ENCODE data around the gene SSTR3. TPM values are rescaled to one million over a fixed set of nuclear protein-coding genes. Genes with fewer than 3 reads are reported as not detected.

The SSTR3 gene
- total and polyA plus RNA-seq, 4 experiments from 2014 or later, result 0.50 to 9.3 (median 4.8) TPM

DNA sequence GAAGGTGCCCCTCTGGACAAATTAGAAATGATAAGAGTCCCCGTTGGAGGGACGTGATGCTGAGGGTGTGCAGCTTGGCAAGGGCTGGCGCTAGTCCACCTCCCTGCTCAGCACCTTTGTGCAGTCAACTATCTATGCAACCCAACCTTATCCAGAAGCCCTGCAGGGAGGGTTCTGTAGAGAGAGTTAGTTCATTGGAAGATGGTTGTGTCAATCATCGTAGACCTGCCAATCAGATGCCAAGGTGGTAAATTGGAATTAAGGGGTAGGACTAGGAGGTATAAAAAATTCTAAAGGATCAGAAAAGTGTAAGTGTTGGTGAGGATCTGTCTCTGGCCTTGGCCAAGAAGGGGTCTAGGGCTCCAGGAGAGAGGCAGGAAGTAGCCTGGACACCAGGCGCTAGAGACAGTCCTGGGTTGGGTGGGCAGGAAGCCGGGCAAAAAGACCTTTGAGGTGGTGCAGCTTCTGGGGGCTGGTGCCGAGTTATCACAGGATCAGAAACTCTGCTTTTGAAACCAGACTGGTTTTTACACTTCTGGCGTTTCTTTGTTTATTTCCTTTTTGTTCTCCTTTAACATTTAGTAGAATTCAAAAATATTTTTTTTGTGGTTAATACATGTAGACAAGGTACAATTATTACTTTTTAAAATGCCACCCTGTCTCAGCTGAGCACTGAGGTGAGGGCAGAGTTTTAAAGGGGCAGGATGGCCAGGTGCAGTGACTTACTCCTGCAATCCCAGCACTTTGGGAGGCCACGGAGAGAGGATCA is 25.9 kb downstream of the SSTR3 start:
- no peaks in the 10 kb centered on the region for H3K9me3 Mint-ChIP-seq
- peak; percentile 68 to 79 (median 76) for DNase-seq
- H3K27ac Mint-ChIP-seq, result peak overlapping the region; percentile 73 to 95 (median 85)
- peak overlapping the region; percentile 74 to 87 (median 80) for H3K4me3 Mint-ChIP-seq
- intact Hi-C loops (cut with micrococcal nuclease), result loop anchor here (2.0 kb wide), 1 partner anchor 24 kb away; no protein-coding TSS in a partner anchor
- Histone ChIP-seq H3K27me3 (ENCODE audit: insufficient read depth, low read length) (no peaks in the 10 kb centered on the region), H3K27ac (ENCODE audit: low read depth, low read length) (peak overlapping the region; percentile 31), H3K9me3 (ENCODE audit: control insufficient read depth in 1 of 2, low read length in 2 of 2) (no peaks in the 10 kb centered on the region), H3K36me3 (ENCODE audit: insufficient read depth, low read length) (no peaks in the 10 kb centered on the region), H3K4me3 (ENCODE audit: low read length in 2 of 2) (peak overlapping the region in 1 of 2 donors; percentile 1), H3K4me1 (ENCODE audit: insufficient read depth, low read length) (peaks cover 61% of the 10 kb centered on the region)
- H3K4me1 Mint-ChIP-seq, result peaks cover 24 to 56% (median 40%) of the 10 kb centered on the region in 4 donors
- ChIA-PET CTCF (ENCODE audit: partially characterized antibody) (interaction anchor here (0.6 to 1.5 kb wide), 4 partner anchors 11 to 209 kb away, joined by 3 to 6 read pairs (median 4); no protein-coding TSS in a partner anchor), POLR2A (ENCODE audit: partially characterized antibody) (interaction anchor here (0.8 to 3.4 kb wide), 14 partner anchors 9 to 65 kb away, joined by 3 to 26 read pairs (median 6); partner anchors contain the start of genes IL2RB and RAC2)
- no peaks in the 10 kb centered on the region for H3K27me3 Mint-ChIP-seq
- peaks cover 0 to 2% of the 10 kb centered on the region in 2 donors for H3K36me3 Mint-ChIP-seq

DNA sequence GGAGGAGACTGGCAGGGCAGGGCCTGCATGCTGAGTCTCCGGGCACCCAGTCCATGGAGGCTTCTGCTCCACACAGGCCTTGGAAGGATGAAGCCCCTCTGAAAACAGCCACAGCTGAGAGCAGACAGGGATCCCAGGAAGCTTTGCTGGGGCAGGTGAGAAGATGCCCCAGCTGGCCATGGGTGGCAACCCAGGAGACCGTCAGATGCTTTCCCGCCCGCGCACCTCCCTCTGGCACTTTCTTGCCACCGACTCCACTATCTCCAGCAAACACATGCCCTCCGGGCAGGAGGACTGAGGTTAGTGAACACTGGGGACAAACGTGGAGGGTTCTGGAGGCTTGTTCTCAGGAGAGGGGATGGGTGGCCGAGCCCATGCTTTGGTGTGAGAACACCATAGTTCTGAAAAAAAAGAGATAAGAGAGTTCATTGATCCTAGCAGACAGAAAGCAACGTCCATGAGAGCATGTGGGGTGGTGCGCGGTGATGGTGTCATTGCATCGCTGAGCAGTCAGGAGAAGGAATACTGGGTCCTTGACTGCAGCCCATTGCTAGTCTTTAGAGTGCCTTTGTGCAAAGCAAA is 26.5 kb downstream of the SSTR3 start:
- ChIA-PET CTCF (ENCODE audit: partially characterized antibody) (interaction anchor here (1.3 kb wide), 1 partner anchor 22 kb away, joined by 3 read pairs; no protein-coding TSS in a partner anchor), POLR2A (ENCODE audit: partially characterized antibody) (interaction anchor here (0.8 to 3.4 kb wide), 9 partner anchors 8 to 65 kb away, joined by 3 to 26 read pairs (median 4); partner anchors contain the start of gene RAC2)
- Mint-ChIP-seq H3K27me3 (no peaks in the 10 kb centered on the region), H3K4me3 (peak overlapping the region in 7 of 8 donors; percentile 61 to 87 (median 79)), H3K36me3 (peaks cover 0 to 2% of the 10 kb centered on the region in 2 donors), H3K27ac (peak overlapping the region; percentile 48 to 95 (median 85)), H3K4me1 (peaks cover 24 to 56% (median 40%) of the 10 kb centered on the region in 4 donors), H3K9me3 (peaks cover 0 to 2% (median 0%) of the 10 kb centered on the region in 8 donors)
- no peaks in the 10 kb centered on the region for H3K36me3 ChIP-seq (ENCODE audit: insufficient read depth, low read length)
- intact Hi-C loops (cut with micrococcal nuclease), result loop anchor here (2.0 kb wide), 1 partner anchor 23 kb away; no protein-coding TSS in a partner anchor
- peak overlapping the region; percentile 31 for H3K27ac ChIP-seq (ENCODE audit: low read depth, low read length)
- H3K27me3 ChIP-seq (ENCODE audit: insufficient read depth, low read length), result no peaks in the 10 kb centered on the region
- peak overlapping the region in 1 of 2 donors; percentile 1 for H3K4me3 ChIP-seq (ENCODE audit: low read length in 2 of 2)
- no peak for DNase-seq
- peaks cover 61% of the 10 kb centered on the region for H3K4me1 ChIP-seq (ENCODE audit: insufficient read depth, low read length)
- no peaks in the 10 kb centered on the region for H3K9me3 ChIP-seq (ENCODE audit: control insufficient read depth in 1 of 2, low read length in 2 of 2)

DNA sequence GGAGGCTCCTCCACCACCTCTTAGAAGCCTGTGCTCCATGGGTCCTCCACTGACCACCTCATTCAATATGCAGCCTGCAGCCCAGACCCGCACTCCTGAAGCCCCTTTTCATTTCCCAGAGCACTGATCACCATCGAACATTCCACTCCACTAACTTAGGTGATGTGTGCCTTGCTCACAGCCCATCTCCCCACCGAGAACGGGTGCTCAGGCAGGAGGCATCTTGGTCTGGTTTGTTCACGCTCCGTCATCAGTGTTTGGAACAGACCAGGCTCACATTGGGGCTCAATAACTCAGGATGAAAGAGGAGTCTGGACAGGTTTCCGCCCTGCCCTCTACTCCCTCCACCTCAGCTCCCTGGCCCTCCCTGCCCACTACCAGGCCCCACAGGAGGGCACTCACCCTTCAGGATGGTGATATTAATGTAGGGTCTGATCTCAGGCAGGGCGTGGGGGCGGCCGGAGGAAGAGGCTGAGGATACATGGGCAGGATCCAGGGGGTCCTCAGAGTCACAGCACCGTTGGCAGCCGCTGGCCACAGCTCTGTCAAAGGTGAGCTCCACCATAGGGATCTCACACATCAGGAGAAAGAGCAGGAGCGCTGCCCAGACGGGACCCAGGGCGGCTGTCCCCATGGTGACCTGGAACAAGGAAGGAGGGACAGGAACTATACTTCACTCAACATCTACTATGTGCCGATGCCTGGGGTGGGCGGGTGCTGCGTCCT is 27.3 kb downstream of the SSTR3 start:
- H3K4me1 ChIP-seq (ENCODE audit: insufficient read depth, low read length), result peaks cover 61% of the 10 kb centered on the region
- H3K9me3 ChIP-seq (ENCODE audit: control insufficient read depth in 1 of 2, low read length in 2 of 2), result no peaks in the 10 kb centered on the region
- H3K27ac ChIP-seq (ENCODE audit: low read depth, low read length), result no peak overlapping the region
- ChIA-PET POLR2A (ENCODE audit: partially characterized antibody) (interaction anchor here (0.8 to 3.4 kb wide), 5 partner anchors 8 to 59 kb away, joined by 3 to 26 read pairs (median 8); partner anchors contain the start of gene RAC2), CTCF (ENCODE audit: partially characterized antibody) (interaction anchor here (1.3 kb wide), 1 partner anchor 22 kb away, joined by 3 read pairs; no protein-coding TSS in a partner anchor)
- Mint-ChIP-seq H3K36me3 (peaks cover 0 to 2% of the 10 kb centered on the region in 2 donors), H3K27me3 (no peaks in the 10 kb centered on the region), H3K27ac (peak overlapping the region in 3 of 7 donors; percentile 11 to 48 (median 36)), H3K9me3 (peaks cover 0 to 2% (median 0%) of the 10 kb centered on the region in 8 donors), H3K4me1 (peaks cover 24 to 56% (median 40%) of the 10 kb centered on the region in 4 donors), H3K4me3 (peak overlapping the region in 1 of 8 donors; percentile 20)
- intact Hi-C loops (cut with micrococcal nuclease), result no loop called here
- H3K27me3 ChIP-seq (ENCODE audit: insufficient read depth, low read length), result no peaks in the 10 kb centered on the region
- DNase-seq, result no peak
- H3K4me3 ChIP-seq (ENCODE audit: low read length in 2 of 2), result no peak overlapping the region
- H3K36me3 ChIP-seq (ENCODE audit: insufficient read depth, low read length), result no peaks in the 10 kb centered on the region

DNA sequence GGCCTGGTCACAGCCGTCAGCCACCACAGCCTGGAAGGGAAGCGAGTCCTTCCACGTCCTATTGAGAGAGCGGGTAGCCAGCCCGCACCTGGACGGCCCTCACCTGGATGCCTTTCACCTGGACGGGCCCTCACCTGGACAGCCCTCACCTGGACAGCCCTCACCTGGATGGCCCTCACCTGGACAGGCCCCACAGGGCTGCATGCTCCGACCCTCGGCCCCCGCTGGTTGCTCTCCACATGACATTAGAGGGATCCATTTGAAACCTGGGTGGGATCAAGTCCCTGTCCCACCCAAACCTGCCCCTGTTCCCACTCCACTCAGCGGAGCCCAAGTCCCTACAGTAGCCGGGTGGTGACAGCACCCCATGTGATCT is 27.9 kb downstream of the SSTR3 start:
- POLR2A ChIA-PET (ENCODE audit: partially characterized antibody), result interaction anchor here (0.7 to 2.6 kb wide), 8 partner anchors 9 to 62 kb away, joined by 3 to 8 read pairs (median 4); no protein-coding TSS in a partner anchor
- intact Hi-C loops (cut with micrococcal nuclease), result no loop called here
- H3K27me3 ChIP-seq (ENCODE audit: insufficient read depth, low read length), result no peaks in the 10 kb centered on the region
- H3K9me3 ChIP-seq (ENCODE audit: control insufficient read depth in 1 of 2, low read length in 2 of 2), result no peaks in the 10 kb centered on the region
- no peak for DNase-seq
- CTCF ChIA-PET (ENCODE audit: partially characterized antibody), result interaction anchor here (1.2 to 1.6 kb wide), 2 partner anchors 33 to 105 kb away, joined by 3 to 4 read pairs; no protein-coding TSS in a partner anchor
- H3K4me1 ChIP-seq (ENCODE audit: insufficient read depth, low read length), result peaks cover 61% of the 10 kb centered on the region
- Mint-ChIP-seq H3K9me3 (peaks cover 0 to 2% (median 0%) of the 10 kb centered on the region in 8 donors), H3K27ac (no peak overlapping the region), H3K36me3 (peaks cover 0 to 2% of the 10 kb centered on the region in 2 donors), H3K27me3 (no peaks in the 10 kb centered on the region), H3K4me1 (peaks cover 23 to 55% (median 38%) of the 10 kb centered on the region in 4 donors), H3K4me3 (no peak overlapping the region)
- H3K4me3 ChIP-seq (ENCODE audit: low read length in 2 of 2), result no peak overlapping the region
- H3K27ac ChIP-seq (ENCODE audit: low read depth, low read length), result no peak overlapping the region
- no peaks in the 10 kb centered on the region for H3K36me3 ChIP-seq (ENCODE audit: insufficient read depth, low read length)

DNA sequence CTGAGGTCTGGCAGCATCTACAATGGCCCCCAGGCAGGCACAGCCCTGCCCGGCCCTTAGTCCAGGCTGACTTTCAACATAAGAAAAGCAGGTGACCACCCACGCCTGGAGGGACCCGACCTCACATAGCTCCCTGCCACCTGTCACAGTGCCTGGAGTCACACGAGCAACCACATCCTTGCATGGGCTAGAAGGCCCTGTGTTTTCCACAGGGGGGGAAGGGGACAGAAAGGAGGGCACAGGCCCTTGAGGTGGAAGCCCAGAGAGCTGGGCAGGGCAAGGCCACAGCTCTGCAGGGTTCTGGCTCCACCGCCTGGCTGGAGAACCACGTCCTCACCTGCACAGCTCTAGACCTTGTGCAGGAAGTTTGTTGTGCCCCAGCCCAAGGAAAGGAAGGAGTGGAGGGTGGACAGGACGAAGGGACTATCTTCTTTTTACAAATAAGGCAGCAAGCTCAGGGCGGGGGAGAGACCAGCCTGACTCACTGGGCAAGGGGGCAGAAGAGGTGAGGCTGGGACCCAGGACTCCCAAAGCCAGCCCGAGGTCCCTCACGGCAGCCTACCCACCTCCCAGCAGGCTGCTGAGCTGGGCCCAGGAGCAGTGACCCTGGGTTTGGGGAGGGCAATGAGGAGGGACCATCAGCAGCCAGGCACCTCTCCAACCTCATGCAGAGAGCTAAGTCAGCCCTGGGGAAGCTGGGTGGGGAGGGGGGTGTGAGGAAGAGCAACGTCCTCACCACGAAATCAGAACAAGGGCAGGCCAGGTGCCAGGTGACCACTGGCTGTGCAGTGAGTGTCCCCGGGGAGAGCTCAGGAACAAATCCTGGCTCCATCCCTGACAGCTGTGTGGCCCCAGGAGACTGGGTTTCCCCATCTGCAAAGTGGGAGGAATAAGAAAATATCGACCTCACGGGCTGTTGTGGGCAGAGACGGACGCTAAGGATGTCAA is 28.6 kb downstream of the SSTR3 start:
- intact Hi-C loops (cut with micrococcal nuclease), result no loop called here
- Histone ChIP-seq H3K4me1 (ENCODE audit: insufficient read depth, low read length) (peaks cover 55% of the 10 kb centered on the region), H3K4me3 (ENCODE audit: low read length in 2 of 2) (no peak overlapping the region), H3K9me3 (ENCODE audit: control insufficient read depth in 1 of 2, low read length in 2 of 2) (no peaks in the 10 kb centered on the region), H3K27me3 (ENCODE audit: insufficient read depth, low read length) (no peaks in the 10 kb centered on the region), H3K27ac (ENCODE audit: low read depth, low read length) (no peak overlapping the region), H3K36me3 (ENCODE audit: insufficient read depth, low read length) (no peaks in the 10 kb centered on the region)
- no peaks in the 10 kb centered on the region for H3K27me3 Mint-ChIP-seq
- no peak for DNase-seq
- H3K4me1 Mint-ChIP-seq, result peaks cover 22 to 48% (median 34%) of the 10 kb centered on the region in 4 donors
- CTCF ChIA-PET (ENCODE audit: partially characterized antibody), result interaction anchor here (0.8 to 1.6 kb wide), 4 partner anchors 16 to 104 kb away, joined by 3 to 4 read pairs (median 3); no protein-coding TSS in a partner anchor
- H3K4me3 Mint-ChIP-seq, result peak overlapping the region in 3 of 8 donors; percentile 20 to 61 (median 54)
- H3K36me3 Mint-ChIP-seq, result peaks cover 0 to 2% of the 10 kb centered on the region in 2 donors
- H3K9me3 Mint-ChIP-seq, result peaks cover 0 to 2% (median 0%) of the 10 kb centered on the region in 8 donors
- POLR2A ChIA-PET (ENCODE audit: partially characterized antibody), result interaction anchor here (0.7 to 1.5 kb wide), 8 partner anchors 9 to 61 kb away, joined by 3 to 4 read pairs (median 4); no protein-coding TSS in a partner anchor
- peak overlapping the region in 4 of 7 donors; percentile 3 to 88 (median 40) for H3K27ac Mint-ChIP-seq

DNA sequence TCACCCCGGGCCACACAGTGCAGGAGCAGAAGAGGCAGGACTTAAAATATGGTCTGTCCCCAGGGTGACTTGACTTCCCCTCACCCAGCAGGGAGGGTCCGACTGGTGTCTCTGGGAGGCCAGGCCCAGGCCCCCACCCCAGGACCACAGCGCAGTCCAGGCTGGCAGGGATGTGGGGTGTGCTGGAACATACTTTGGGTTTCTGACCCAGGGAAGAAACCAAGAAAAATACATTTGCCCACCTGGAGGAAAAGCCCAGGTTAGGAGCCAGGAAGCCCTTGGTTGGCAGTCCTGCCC is 29.4 kb downstream of the SSTR3 start:
- H3K4me1 ChIP-seq (ENCODE audit: insufficient read depth, low read length), result peaks cover 47% of the 10 kb centered on the region
- intact Hi-C loops (cut with micrococcal nuclease), result no loop called here
- Mint-ChIP-seq H3K4me1 (peaks cover 20 to 41% (median 30%) of the 10 kb centered on the region in 4 donors), H3K27ac (peak overlapping the region in 1 of 7 donors; percentile 3), H3K36me3 (peaks cover 0 to 2% of the 10 kb centered on the region in 2 donors), H3K9me3 (peaks cover 0 to 2% (median 0%) of the 10 kb centered on the region in 8 donors), H3K27me3 (no peaks in the 10 kb centered on the region), H3K4me3 (no peak overlapping the region)
- H3K27me3 ChIP-seq (ENCODE audit: insufficient read depth, low read length), result no peaks in the 10 kb centered on the region
- DNase-seq, result no peak
- no peak overlapping the region for H3K27ac ChIP-seq (ENCODE audit: low read depth, low read length)
- POLR2A ChIA-PET (ENCODE audit: partially characterized antibody), result interaction anchor here (1.5 kb wide), 1 partner anchor 22 kb away, joined by 4 read pairs; no protein-coding TSS in a partner anchor
- no peaks in the 10 kb centered on the region for H3K36me3 ChIP-seq (ENCODE audit: insufficient read depth, low read length)
- CTCF ChIA-PET (ENCODE audit: partially characterized antibody), result interaction anchor here (1.1 to 1.6 kb wide), 3 partner anchors 17 to 103 kb away, joined by 3 to 4 read pairs (median 3); no protein-coding TSS in a partner anchor
- H3K4me3 ChIP-seq (ENCODE audit: low read length in 2 of 2), result no peak overlapping the region
- no peaks in the 10 kb centered on the region for H3K9me3 ChIP-seq (ENCODE audit: control insufficient read depth in 1 of 2, low read length in 2 of 2)

All from CD4-positive, alpha-beta memory T cell (primary cell).